Central memory CD4-positive, alpha-beta T cell (primary cell): Measurements from ENCODE around the gene BTN3A1.
"Not testable (repeated sequence)": the region's sequence is repeated elsewhere in the genome, so short reads cannot be mapped to it uniquely, and the experiment has no call there.

Experiments
- DNase-seq: peaks from one replicate; pipeline ENCODE4 v3.0.0; 2022
- total RNA-seq, 3 experiments: gene quantifications; one replicate each; lab custom pipeline; 2026; lab: John Stamatoyannopoulos, UW

BTN3A1 gene
- 21.4 to 312 (median 200) reads per million in 3 experiments for total RNA-seq

GRCh38 chr6:26401987-26402658 is at the start of gene BTN3A1:
TSS of gene BTN3A1 (plus strand) at chr6:26402275. CDS start at chr6:26405564, 3,289 bp downstream.
- DNase-seq: peak; percentile 80

- no peak for DNase-seq
Measured at GRCh38 chr6:26352315-26352714, 49.8 kb upstream of the BTN3A1 start.

- no peak for DNase-seq
Measured at GRCh38 chr6:26354162-26354561, 47.9 kb upstream of the BTN3A1 start.

GRCh38 chr6:26355366-26355765 is 46.7 kb upstream of the BTN3A1 start:
- no peak for DNase-seq

- not testable (repeated sequence) for DNase-seq
Measured at GRCh38 chr6:26357543-26357942, 44.5 kb upstream of the BTN3A1 start.

- DNase-seq: peak; percentile 14
Measured at GRCh38 chr6:26358511-26358981, 43.5 kb upstream of the BTN3A1 start.

GRCh38 chr6:26359765-26360164 is 42.3 kb upstream of the BTN3A1 start:
- DNase-seq: no peak

GRCh38 chr6:26360451-26361416 is 41.3 kb upstream of the BTN3A1 start:
- DNase-seq: peak; percentile 19

- DNase-seq: no peak
Measured at GRCh38 chr6:26361544-26361943, 40.5 kb upstream of the BTN3A1 start.

GRCh38 chr6:26362093-26362835 is 39.8 kb upstream of the BTN3A1 start:
- DNase-seq: no peak

GRCh38 chr6:26362836-26363220 is 39.2 kb upstream of the BTN3A1 start:
- no peak for DNase-seq

- peak; percentile 20 for DNase-seq
Measured at GRCh38 chr6:26363882-26364701, 38.0 kb upstream of the BTN3A1 start.

- no peak for DNase-seq
Measured at GRCh38 chr6:26365633-26365995, 36.5 kb upstream of the BTN3A1 start.

- DNase-seq: no peak
Measured at GRCh38 chr6:26366504-26366903, 35.6 kb upstream of the BTN3A1 start.

- DNase-seq: no peak
Measured at GRCh38 chr6:26367114-26367513, 35.0 kb upstream of the BTN3A1 start.

GRCh38 chr6:26371813-26372212 is 30.3 kb upstream of the BTN3A1 start:
- DNase-seq: not testable (repeated sequence)

- no peak for DNase-seq
Measured at GRCh38 chr6:26372308-26373144, 29.5 kb upstream of the BTN3A1 start.

- DNase-seq: no peak
Measured at GRCh38 chr6:26375270-26375669, 26.8 kb upstream of the BTN3A1 start.

- DNase-seq: no peak
Measured at GRCh38 chr6:26377719-26378118, 24.4 kb upstream of the BTN3A1 start.

GRCh38 chr6:26378143-26378542 is 23.9 kb upstream of the BTN3A1 start:
- not testable (repeated sequence) for DNase-seq

GRCh38 chr6:26379292-26379691 is 22.8 kb upstream of the BTN3A1 start:
- DNase-seq: no peak
